ENCODE measurements around the gene CASZ1. TPM values are rescaled to one million over a fixed set of nuclear protein-coding genes. Genes with fewer than 3 reads are reported as not detected.
A peak's percentile ranks its signal among the peaks of the same experiment; 100 is the strongest.

Gene CASZ1
- total RNA-seq, 4 donors from 2014 or later = 21.9 to 60.2 (median 29.6) TPM

GRCh38 chr1:10635992-10636391, 160.5 kb downstream of the CASZ1 start:
- Histone ChIP-seq H3K4me1 (peaks cover 24 to 83% (median 70%) of the 10 kb centered on the region in 4 donors), H3K9me3 (no peaks in the 10 kb centered on the region), H3K4me3 (no peak overlapping the region), H3K27me3 (no peaks in the 10 kb centered on the region), H3K36me3 (peaks cover 0 to 30% (median 10%) of the 10 kb centered on the region in 4 donors), H3K27ac (replicated peaks in 1 of 4) (peak overlapping the region; percentile 68 to 83 (median 74))
- DNase-seq (ENCODE audit: extremely low spot score) = no peak
- intact Hi-C loops (cut with DNase I) = no loop called here
- no peak for TF ChIP-seq CTCF (IDR thresholded peaks at IDR 0.05)
- TF ChIP-seq EP300 (IDR thresholded peaks at IDR 0.05) = no peak
- TF ChIP-seq POLR2A (IDR thresholded peaks at IDR 0.05; ENCODE audit: low read depth) = no peak
- no peak for TF ChIP-seq POLR2AphosphoS5 (IDR thresholded peaks at IDR 0.05)
- 100% methylated on average over 5 of the region's 18 CpGs for WGBS

GRCh38 chr1:10635085-10635896, 161.2 kb downstream of the CASZ1 start:
- no peaks in the 10 kb centered on the region for H3K9me3 ChIP-seq
- H3K36me3 ChIP-seq = peaks cover 0 to 33% (median 13%) of the 10 kb centered on the region in 4 donors
- 53% methylated on average over 15 of the region's 23 CpGs for WGBS
- no peaks in the 10 kb centered on the region for H3K27me3 ChIP-seq
- no peak for DNase-seq (ENCODE audit: extremely low spot score)
- no peak overlapping the region for H3K4me3 ChIP-seq
- peaks cover 17 to 83% (median 69%) of the 10 kb centered on the region in 4 donors for H3K4me1 ChIP-seq
- TF ChIP-seq EP300 (IDR thresholded peaks at IDR 0.05) = no peak
- peak in 1 of 2 donors; percentile 38 for TF ChIP-seq POLR2AphosphoS5 (IDR thresholded peaks at IDR 0.05)
- intact Hi-C loops (cut with DNase I) = no loop called here
- peak overlapping the region; percentile 68 to 83 (median 74) for H3K27ac ChIP-seq (replicated peaks in 1 of 4)

- Histone ChIP-seq H3K27me3 (no peaks in the 10 kb centered on the region), H3K4me3 (no peak overlapping the region), H3K9me3 (no peaks in the 10 kb centered on the region), H3K4me1 (peaks cover 12 to 83% (median 68%) of the 10 kb centered on the region in 4 donors), H3K27ac (replicated peaks in 1 of 4) (peak overlapping the region; percentile 68 to 83 (median 74)), H3K36me3 (peaks cover 0 to 36% (median 17%) of the 10 kb centered on the region in 4 donors)
- 45% methylated on average over 7 of the region's 23 CpGs for WGBS
- intact Hi-C loops (cut with DNase I) = loop anchor here (5.0 kb wide), 1 partner anchor 102 kb away; no protein-coding TSS in a partner anchor
- no peak for DNase-seq (ENCODE audit: extremely low spot score)
- TF ChIP-seq POLR2AphosphoS5 (IDR thresholded peaks at IDR 0.05) (peak in 1 of 2 donors; percentile 18), POLR2A (IDR thresholded peaks at IDR 0.05; ENCODE audit: low read depth) (no peak)
Observed at GRCh38 chr1:10634428-10635084, 161.9 kb downstream of the CASZ1 start.

- peak overlapping the region; percentile 68 to 83 (median 74) for H3K27ac ChIP-seq (replicated peaks in 1 of 4)
- WGBS = 89% methylated on average over 4 of the region's 8 CpGs
- TF ChIP-seq CTCF (IDR thresholded peaks at IDR 0.05) (no peak), POLR2A (IDR thresholded peaks at IDR 0.05; ENCODE audit: low read depth) (no peak), POLR2AphosphoS5 (IDR thresholded peaks at IDR 0.05) (no peak), EP300 (IDR thresholded peaks at IDR 0.05) (no peak)
Observed at GRCh38 chr1:10634075-10634427, 162.4 kb downstream of the CASZ1 start.

GRCh38 chr1:10633416-10633815, 163.0 kb downstream of the CASZ1 start:
- intact Hi-C loops (cut with DNase I) = loop anchor here (5.0 kb wide), 1 partner anchor 101 kb away; no protein-coding TSS in a partner anchor
- TF ChIP-seq EP300 (IDR thresholded peaks at IDR 0.05) (no peak), POLR2A (IDR thresholded peaks at IDR 0.05; ENCODE audit: low read depth) (no peak), POLR2AphosphoS5 (IDR thresholded peaks at IDR 0.05) (no peak), CTCF (IDR thresholded peaks at IDR 0.05) (no peak)
- H3K4me1 ChIP-seq = peaks cover 22 to 88% (median 75%) of the 10 kb centered on the region in 4 donors
- 89% methylated on average over 2 of the region's 10 CpGs for WGBS
- H3K27me3 ChIP-seq = no peaks in the 10 kb centered on the region
- no peak overlapping the region for H3K4me3 ChIP-seq
- H3K36me3 ChIP-seq = peaks cover 0 to 34% (median 15%) of the 10 kb centered on the region in 4 donors
- no peak for DNase-seq (ENCODE audit: extremely low spot score)
- H3K27ac ChIP-seq (replicated peaks in 1 of 4) = peak overlapping the region; percentile 55 to 83 (median 76)
- H3K9me3 ChIP-seq = no peaks in the 10 kb centered on the region

More at GRCh38 chr1:10634075-10634427, 162.4 kb downstream of the CASZ1 start:
- H3K9me3 ChIP-seq = no peaks in the 10 kb centered on the region
- intact Hi-C loops (cut with DNase I) = loop anchor here (5.0 kb wide), 1 partner anchor 102 kb away; no protein-coding TSS in a partner anchor
- H3K27me3 ChIP-seq = no peaks in the 10 kb centered on the region
- H3K4me3 ChIP-seq = no peak overlapping the region
- peaks cover 16 to 85% (median 71%) of the 10 kb centered on the region in 4 donors for H3K4me1 ChIP-seq
- H3K36me3 ChIP-seq = peaks cover 0 to 34% (median 15%) of the 10 kb centered on the region in 4 donors
- DNase-seq (ENCODE audit: extremely low spot score) = no peak
